GM20000 (cell line): Measurements from ENCODE around the gene TMCC1.
A peak's percentile ranks its signal among the peaks of the same experiment; 100 is the strongest.

Experiments used
- DNase-seq: peaks from one replicate; pipeline ENCODE4 v3.0.0; 2012; ENCODE audit warnings: low spot score
- CTCF ChIP-seq: IDR thresholded peaks from 2 replicates; pipeline ENCODE4 v1.5.1; 2012; ENCODE audit warnings: mild to moderate bottlenecking, control low read depth; ENCODE audit errors: extremely low read depth, missing control alignments

Gene TMCC1

GRCh38 chr3:129934234-129935123 is 41.0 kb upstream of the TMCC1 start:
- DNase-seq = peak; percentile 56
- TF ChIP-seq CTCF = peak; percentile 79

- no peak for TF ChIP-seq CTCF
- no peak for DNase-seq
Observed at GRCh38 chr3:129933471-129933870, 40.0 kb upstream of the TMCC1 start.

- no peak for DNase-seq
- no peak for TF ChIP-seq CTCF
Observed at GRCh38 chr3:129929383-129929782, 35.9 kb upstream of the TMCC1 start.

GRCh38 chr3:129927072-129927471 is 33.6 kb upstream of the TMCC1 start:
- no peak for DNase-seq
- TF ChIP-seq CTCF = no peak

GRCh38 chr3:129919806-129920205 is 26.3 kb upstream of the TMCC1 start:
- no peak for TF ChIP-seq CTCF
- no peak for DNase-seq

- DNase-seq = no peak
- no peak for TF ChIP-seq CTCF
Observed at GRCh38 chr3:129919357-129919756, 25.8 kb upstream of the TMCC1 start.

GRCh38 chr3:129918461-129918860 is 24.9 kb upstream of the TMCC1 start:
- TF ChIP-seq CTCF = no peak
- no peak for DNase-seq
